CD4-positive, alpha-beta T cell treated with Interleukin-4 for 4 hours (primary cell): ENCODE results near the gene WWC1.
"Not testable (repeated sequence)": the region's sequence is repeated elsewhere in the genome, so short reads cannot be mapped to it uniquely, and the experiment has no call there.

Source experiments
- DNase-seq: peaks from one replicate; pipeline ENCODE4 v3.0.0-alpha.2; 2020

The WWC1 gene

GRCh38 chr5:168415971-168416370, 124.5 kb downstream of the WWC1 start:
- no peak for DNase-seq

GRCh38 chr5:168417731-168418429, 126.4 kb downstream of the WWC1 start:
- DNase-seq: no peak

DNA sequence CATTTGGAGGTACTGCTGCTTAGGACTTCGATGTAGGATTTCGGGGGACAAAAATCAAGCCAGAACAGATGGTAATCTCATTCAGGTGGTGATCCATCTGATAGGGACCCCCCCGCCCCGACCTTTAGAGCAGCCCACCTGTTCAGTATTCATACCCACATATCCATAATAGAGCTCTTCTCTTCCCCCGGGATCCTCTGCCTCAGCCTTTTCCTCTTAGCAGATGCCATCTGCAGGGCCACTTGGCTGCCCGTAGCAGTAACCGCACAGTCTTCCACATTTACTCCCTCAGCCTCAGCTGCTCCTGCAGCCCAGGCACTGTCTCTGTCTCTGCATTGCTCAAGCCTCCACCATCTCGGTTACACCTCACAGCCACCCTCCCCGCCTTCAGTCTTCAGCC, 129.0 kb downstream of the WWC1 start:
- DNase-seq: no peak

DNA sequence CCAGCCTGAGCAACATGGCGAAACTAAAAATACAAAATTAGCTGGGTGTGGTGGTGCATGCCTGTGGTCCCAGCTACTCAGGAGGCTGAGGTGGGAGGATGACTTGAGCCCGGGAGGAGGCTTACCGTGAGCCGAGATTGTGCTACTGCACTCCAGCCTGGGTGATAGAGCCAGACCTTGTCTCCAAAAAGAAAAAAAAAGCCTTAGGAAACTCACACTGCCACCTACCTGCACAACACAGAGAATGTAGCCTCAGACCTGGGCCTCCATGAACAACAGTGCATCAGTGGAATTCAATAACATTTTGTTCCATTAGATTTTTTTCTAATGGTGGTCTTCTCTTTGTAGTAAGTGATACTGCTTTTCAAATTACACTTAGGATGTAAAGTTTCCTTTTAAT, 131.0 kb downstream of the WWC1 start:
- DNase-seq: no peak

GRCh38 chr5:168423478-168423877, 132.0 kb downstream of the WWC1 start:
- DNase-seq: no peak

GRCh38 chr5:168423971-168424370, 132.5 kb downstream of the WWC1 start:
- DNase-seq: no peak

DNA sequence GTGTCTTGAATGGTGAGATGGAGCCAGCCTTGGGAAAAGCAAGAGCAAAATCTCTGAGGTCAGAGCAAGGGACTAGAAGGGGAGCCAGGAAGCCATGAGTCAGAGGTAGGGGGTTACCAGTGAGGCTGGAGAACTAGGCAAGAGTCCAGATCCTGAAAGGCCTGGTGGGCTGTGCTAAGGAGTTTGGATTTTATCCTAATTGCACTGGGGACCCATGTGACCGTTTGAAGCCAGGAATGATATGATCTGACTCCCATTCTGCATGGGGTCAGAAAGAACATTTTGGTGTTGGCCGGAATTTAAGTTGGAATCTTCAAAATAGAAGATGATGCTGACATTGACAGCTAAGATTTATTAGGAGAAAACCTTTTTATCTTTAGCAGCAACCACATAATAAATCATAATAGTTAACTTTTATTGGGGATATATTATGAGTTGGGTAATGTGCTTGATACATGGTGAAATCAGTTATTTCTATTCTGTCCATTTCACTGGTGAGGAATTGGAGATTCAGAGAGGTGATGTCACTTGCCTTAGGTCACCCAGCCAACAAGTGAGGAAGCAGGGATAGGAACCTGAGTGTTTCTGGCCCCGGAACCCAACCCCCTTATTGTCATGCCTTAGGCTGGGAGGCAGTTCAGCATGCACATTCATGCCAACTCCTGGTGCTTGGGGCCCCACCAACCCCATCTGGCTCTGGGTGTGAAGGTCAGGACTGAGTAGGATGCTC, 133.3 kb downstream of the WWC1 start:
- no peak for DNase-seq

GRCh38 chr5:168426007-168426863, 134.8 kb downstream of the WWC1 start:
- no peak for DNase-seq

- DNase-seq: no peak
Measured at GRCh38 chr5:168426864-168427172, 135.4 kb downstream of the WWC1 start.

DNA sequence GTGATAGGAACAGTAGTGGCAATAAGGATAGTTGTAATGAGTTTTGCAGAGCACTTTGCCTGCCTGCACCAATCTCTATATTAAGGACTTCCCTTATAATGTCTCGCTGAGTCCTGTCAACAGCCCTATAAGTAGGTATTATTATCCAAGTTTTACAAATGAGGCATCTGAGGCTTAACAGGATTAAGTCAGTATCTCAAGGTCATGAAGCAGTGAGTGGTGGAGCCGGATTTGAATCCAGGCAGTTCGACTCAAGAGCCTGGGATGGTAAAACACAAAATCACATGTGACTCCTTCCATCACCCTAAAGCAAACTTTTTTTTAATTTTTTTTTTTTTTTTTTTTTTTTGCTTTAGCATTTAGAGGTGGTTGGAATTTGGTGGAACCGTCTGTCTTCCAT, 135.8 kb downstream of the WWC1 start:
- DNase-seq: no peak

DNA sequence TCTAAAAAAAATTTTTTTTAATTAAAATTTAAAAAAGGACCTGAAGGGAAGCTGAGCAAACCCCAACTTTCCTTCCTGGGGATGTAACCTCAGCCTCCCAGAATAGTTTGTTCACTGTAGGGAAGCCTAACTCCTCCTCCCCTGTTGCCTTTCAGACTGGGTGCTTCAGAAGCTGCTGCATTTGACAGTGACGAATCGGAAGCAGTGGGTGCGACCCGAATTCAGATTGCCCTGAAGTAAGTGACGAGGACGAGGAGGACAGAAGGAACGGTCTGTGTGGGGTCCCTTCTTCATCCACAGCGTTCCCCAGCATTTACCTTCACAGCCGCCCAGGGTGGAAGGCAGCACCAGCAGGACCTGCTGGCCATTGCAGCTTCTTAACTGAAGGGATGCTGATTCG, 137.1 kb downstream of the WWC1 start:
- no peak for DNase-seq

DNA sequence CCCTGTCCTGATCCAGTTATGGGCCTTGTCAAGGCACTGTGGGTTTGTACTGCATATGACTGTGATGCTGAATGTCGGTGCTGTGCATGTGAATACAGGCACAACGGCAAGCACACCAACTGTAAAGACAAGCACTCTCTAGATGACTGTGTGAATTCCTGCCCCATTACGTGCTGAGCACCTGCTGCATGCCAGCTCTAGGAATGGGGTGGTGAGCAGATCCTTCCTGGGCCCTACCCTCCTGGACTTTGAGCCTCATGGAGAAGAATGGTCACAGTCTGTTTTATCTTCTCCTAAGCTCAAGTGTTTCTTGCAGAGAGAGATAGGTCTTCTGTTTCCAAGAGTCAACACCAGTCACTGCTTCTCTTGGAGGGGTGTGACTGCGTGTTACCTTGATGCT, 138.9 kb downstream of the WWC1 start:
- no peak for DNase-seq

DNA sequence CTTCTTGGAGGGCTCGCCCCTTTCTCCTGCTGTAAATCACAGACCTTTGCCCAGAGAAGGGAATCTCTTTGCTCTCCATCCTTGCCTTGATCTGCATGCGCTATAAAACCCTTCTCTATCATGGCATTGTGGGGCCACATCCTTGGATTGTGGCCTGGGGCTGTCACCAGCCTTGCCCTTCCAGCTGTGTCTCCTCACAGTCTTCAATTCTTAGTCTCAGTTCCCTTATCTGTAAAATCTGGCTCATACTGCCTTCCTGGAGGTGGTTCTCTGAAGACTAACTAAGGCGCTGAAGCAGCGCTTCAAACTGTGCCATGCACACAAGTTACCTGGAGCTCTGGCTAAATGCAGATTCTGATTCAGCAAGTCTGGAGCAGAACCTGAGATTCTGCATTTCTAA, 141.5 kb downstream of the WWC1 start:
- no peak for DNase-seq

- no peak for DNase-seq
Measured at GRCh38 chr5:168434001-168434400, 142.6 kb downstream of the WWC1 start.

- DNase-seq: no peak
Measured at GRCh38 chr5:168434746-168435321, 143.4 kb downstream of the WWC1 start.

- DNase-seq: not testable (repeated sequence)
Measured at GRCh38 chr5:168435340-168435739, 143.9 kb downstream of the WWC1 start.

- no peak for DNase-seq
Measured at GRCh38 chr5:168438349-168438748, 146.9 kb downstream of the WWC1 start.

GRCh38 chr5:168443533-168443932, 152.1 kb downstream of the WWC1 start:
- no peak for DNase-seq

GRCh38 chr5:168443950-168444700, 152.7 kb downstream of the WWC1 start:
- DNase-seq: no peak

- DNase-seq: no peak
Measured at GRCh38 chr5:168446983-168447619, 155.7 kb downstream of the WWC1 start.

GRCh38 chr5:168447808-168448207, 156.4 kb downstream of the WWC1 start:
- DNase-seq: no peak

DNA sequence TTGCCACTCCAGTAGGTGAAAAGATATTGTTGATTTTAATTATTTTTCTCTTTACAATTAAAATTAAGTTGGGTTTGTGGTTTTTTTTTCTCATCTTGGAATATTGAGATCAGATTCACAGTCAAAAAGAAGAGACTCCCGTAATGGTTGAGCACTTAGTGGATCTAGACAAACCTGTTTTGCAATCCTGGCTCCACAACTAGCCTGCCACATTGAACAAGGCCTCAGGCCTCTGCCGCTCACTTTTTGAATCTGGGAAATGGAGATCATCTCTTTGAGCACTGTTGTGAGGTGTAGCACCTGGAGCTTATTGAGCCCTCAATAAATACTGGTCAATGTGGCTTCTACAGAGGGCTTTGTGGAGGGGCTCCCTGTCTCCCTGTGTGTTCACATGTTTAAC, 157.7 kb downstream of the WWC1 start:
- no peak for DNase-seq
